ENCODE data around the gene SFRP4.

Gene SFRP4

GRCh38 chr7:37952240-37952639, 35.6 kb upstream of the SFRP4 start:
- DNase-seq: no peak
- Histone ChIP-seq H3K27me3 (replicated peaks; ENCODE audit: insufficient read depth, low read length) (no peaks in the 10 kb centered on the region), H4K20me1 (ENCODE audit: insufficient read depth, low read length) (no peaks in the 10 kb centered on the region), H3F3A (ENCODE audit: insufficient read depth, low read length) (no peaks in the 10 kb centered on the region), H3K9me2 (replicated peaks; ENCODE audit: insufficient read depth, low read length) (no peaks in the 10 kb centered on the region), H2AFZ (ENCODE audit: low read length) (no peak overlapping the region), H3K4me3 (ENCODE audit: low read length) (no peak overlapping the region), H3K9me3 (replicated peaks; ENCODE audit: insufficient read depth, low read length) (no peaks in the 10 kb centered on the region), H3K4me1 (ENCODE audit: low read length) (0 out of 2 replicates have a peak, but pooled peaks cover under 1% of the 10 kb centered on the region), H3K4me2 (ENCODE audit: low read depth, low read length) (no peak overlapping the region), H3K79me2 (ENCODE audit: low read length) (0 out of 2 replicates have a peak, but pooled peaks cover 7% of the 10 kb centered on the region), H3K27ac (ENCODE audit: low read length) (no peak overlapping the region), H3K9ac (ENCODE audit: low read length) (no peak overlapping the region), H3K36me3 (replicated peaks; ENCODE audit: insufficient read depth, low read length) (no peaks in the 10 kb centered on the region; the same call in 1 of the 2 replicates)
- TF ChIP-seq EZH2phosphoT487 (IDR thresholded peaks at IDR 0.05; ENCODE audit: low read length) (no peak), CTCF (IDR thresholded peaks at IDR 0.05; ENCODE audit: low read length) (no peak), EZH2 (optimal IDR thresholded peaks at IDR 0.05; ENCODE audit: low read depth, low read length) (no peak)

GRCh38 chr7:37947941-37948210, 31.3 kb upstream of the SFRP4 start:
- DNase-seq: no peak
- Histone ChIP-seq H3K79me2 (ENCODE audit: low read length) (peaks cover 25% of the 10 kb centered on the region), H3K36me3 (replicated peaks; ENCODE audit: insufficient read depth, low read length) (no peaks in the 10 kb centered on the region; the same call in 1 of the 2 replicates), H4K20me1 (ENCODE audit: insufficient read depth, low read length) (no peaks in the 10 kb centered on the region), H3F3A (ENCODE audit: insufficient read depth, low read length) (no peaks in the 10 kb centered on the region), H2AFZ (ENCODE audit: low read length) (no peak overlapping the region), H3K4me1 (ENCODE audit: low read length) (0 out of 2 replicates have a peak, but pooled peaks cover 2% of the 10 kb centered on the region), H3K9me2 (replicated peaks; ENCODE audit: insufficient read depth, low read length) (no peaks in the 10 kb centered on the region), H3K4me2 (ENCODE audit: low read depth, low read length) (no peak overlapping the region), H3K9me3 (replicated peaks; ENCODE audit: insufficient read depth, low read length) (no peaks in the 10 kb centered on the region), H3K27me3 (replicated peaks; ENCODE audit: insufficient read depth, low read length) (no peaks in the 10 kb centered on the region), H3K9ac (ENCODE audit: low read length) (no peak overlapping the region), H3K27ac (ENCODE audit: low read length) (no peak overlapping the region), H3K4me3 (ENCODE audit: low read length) (no peak overlapping the region)
- TF ChIP-seq EZH2phosphoT487 (IDR thresholded peaks at IDR 0.05; ENCODE audit: low read length): no peak
- TF ChIP-seq EZH2 (optimal IDR thresholded peaks at IDR 0.05; ENCODE audit: low read depth, low read length): no peak
- no peak for TF ChIP-seq CTCF (IDR thresholded peaks at IDR 0.05; ENCODE audit: low read length)

- Histone ChIP-seq H3K9me3 (replicated peaks; ENCODE audit: insufficient read depth, low read length) (no peaks in the 10 kb centered on the region), H3K4me1 (ENCODE audit: low read length) (0 out of 2 replicates have a peak, but pooled peaks cover 2% of the 10 kb centered on the region), H3K4me2 (ENCODE audit: low read depth, low read length) (no peak overlapping the region), H3K27me3 (replicated peaks; ENCODE audit: insufficient read depth, low read length) (no peaks in the 10 kb centered on the region), H3K4me3 (ENCODE audit: low read length) (no peak overlapping the region), H3K9ac (ENCODE audit: low read length) (no peak overlapping the region), H4K20me1 (ENCODE audit: insufficient read depth, low read length) (no peaks in the 10 kb centered on the region), H3K36me3 (replicated peaks; ENCODE audit: insufficient read depth, low read length) (no peaks in the 10 kb centered on the region; the same call in 1 of the 2 replicates), H3K27ac (ENCODE audit: low read length) (no peak overlapping the region), H2AFZ (ENCODE audit: low read length) (no peak overlapping the region), H3K79me2 (ENCODE audit: low read length) (peaks cover 28% of the 10 kb centered on the region), H3F3A (ENCODE audit: insufficient read depth, low read length) (no peaks in the 10 kb centered on the region), H3K9me2 (replicated peaks; ENCODE audit: insufficient read depth, low read length) (no peaks in the 10 kb centered on the region)
- no peak for TF ChIP-seq EZH2 (optimal IDR thresholded peaks at IDR 0.05; ENCODE audit: low read depth, low read length)
- no peak for TF ChIP-seq CTCF (IDR thresholded peaks at IDR 0.05; ENCODE audit: low read length)
- no peak for TF ChIP-seq EZH2phosphoT487 (IDR thresholded peaks at IDR 0.05; ENCODE audit: low read length)
- DNase-seq: no peak
Observed at GRCh38 chr7:37947138-37947940, 30.7 kb upstream of the SFRP4 start.
